Measurements from ENCODE around the gene GRIA1. TPM values are rescaled to one million over a fixed set of nuclear protein-coding genes. Genes with fewer than 3 reads are reported as not detected.

Gene GRIA1
- total RNA-seq, 1 donor = 1.1 TPM

GRCh38 chr5:153748823-153749222, 258.4 kb downstream of the GRIA1 start:
- Histone ChIP-seq H3K4me3 (ENCODE audit: insufficient read depth, low read length) (no peak overlapping the region), H4K20me1 (ENCODE audit: insufficient read depth, low read length) (no peaks in the 10 kb centered on the region), H3K4me1 (ENCODE audit: insufficient read depth, low read length) (no peaks in the 10 kb centered on the region), H3K4me2 (ENCODE audit: insufficient read depth, low read length) (no peak overlapping the region), H3K79me2 (ENCODE audit: insufficient read depth, low read length) (no peaks in the 10 kb centered on the region), H3K36me3 (ENCODE audit: insufficient read depth, low read length) (no peaks in the 10 kb centered on the region), H3K27me3 (ENCODE audit: insufficient read depth, low read length) (no peaks in the 10 kb centered on the region), H2AFZ (ENCODE audit: low read length) (no peak overlapping the region), H3K9me3 (ENCODE audit: low read depth, low read length) (no peaks in the 10 kb centered on the region), H3K27ac (ENCODE audit: low read depth, low read length) (no peak overlapping the region)
- TF ChIP-seq CTCF (IDR thresholded peaks at IDR 0.05; ENCODE audit: extremely low read depth, low read depth, low read length) = no peak
- peak; percentile 5 for DNase-seq (ENCODE audit: insufficient read length, low spot score, missing footprints)

- no peak for TF ChIP-seq CTCF (IDR thresholded peaks at IDR 0.05; ENCODE audit: extremely low read depth, low read depth, low read length)
- H3K27ac ChIP-seq (ENCODE audit: low read depth, low read length) = no peak overlapping the region
- no peaks in the 10 kb centered on the region for H4K20me1 ChIP-seq (ENCODE audit: insufficient read depth, low read length)
- H3K27me3 ChIP-seq (ENCODE audit: insufficient read depth, low read length) = no peaks in the 10 kb centered on the region
- H3K36me3 ChIP-seq (ENCODE audit: insufficient read depth, low read length) = no peaks in the 10 kb centered on the region
- H3K4me2 ChIP-seq (ENCODE audit: insufficient read depth, low read length) = no peak overlapping the region
- no peak overlapping the region for H2AFZ ChIP-seq (ENCODE audit: low read length)
- H3K4me1 ChIP-seq (ENCODE audit: insufficient read depth, low read length) = no peaks in the 10 kb centered on the region
- H3K9me3 ChIP-seq (ENCODE audit: low read depth, low read length) = no peaks in the 10 kb centered on the region
- H3K4me3 ChIP-seq (ENCODE audit: insufficient read depth, low read length) = no peak overlapping the region
- no peaks in the 10 kb centered on the region for H3K79me2 ChIP-seq (ENCODE audit: insufficient read depth, low read length)
- peak; percentile 42 for DNase-seq (ENCODE audit: insufficient read length, low spot score, missing footprints)
These were observed 259.5 kb downstream of the GRIA1 start for GRCh38 chr5:153749960-153750359.

GRCh38 chr5:153751251-153751650, 260.8 kb downstream of the GRIA1 start:
- no peak overlapping the region for H3K4me2 ChIP-seq (ENCODE audit: insufficient read depth, low read length)
- H3K4me1 ChIP-seq (ENCODE audit: insufficient read depth, low read length) = no peaks in the 10 kb centered on the region
- H3K27ac ChIP-seq (ENCODE audit: low read depth, low read length) = no peak overlapping the region
- no peak for DNase-seq (ENCODE audit: insufficient read length, low spot score, missing footprints)
- TF ChIP-seq CTCF (IDR thresholded peaks at IDR 0.05; ENCODE audit: extremely low read depth, low read depth, low read length) = no peak
- no peaks in the 10 kb centered on the region for H3K27me3 ChIP-seq (ENCODE audit: insufficient read depth, low read length)
- H3K9me3 ChIP-seq (ENCODE audit: low read depth, low read length) = no peaks in the 10 kb centered on the region
- H3K4me3 ChIP-seq (ENCODE audit: insufficient read depth, low read length) = no peak overlapping the region
- H3K79me2 ChIP-seq (ENCODE audit: insufficient read depth, low read length) = no peaks in the 10 kb centered on the region
- no peak overlapping the region for H2AFZ ChIP-seq (ENCODE audit: low read length)
- no peaks in the 10 kb centered on the region for H4K20me1 ChIP-seq (ENCODE audit: insufficient read depth, low read length)
- no peaks in the 10 kb centered on the region for H3K36me3 ChIP-seq (ENCODE audit: insufficient read depth, low read length)

- Histone ChIP-seq H4K20me1 (ENCODE audit: insufficient read depth, low read length) (no peaks in the 10 kb centered on the region), H3K4me3 (ENCODE audit: insufficient read depth, low read length) (no peak overlapping the region), H3K79me2 (ENCODE audit: insufficient read depth, low read length) (no peaks in the 10 kb centered on the region), H3K36me3 (ENCODE audit: insufficient read depth, low read length) (no peaks in the 10 kb centered on the region), H3K27ac (ENCODE audit: low read depth, low read length) (no peak overlapping the region), H3K4me1 (ENCODE audit: insufficient read depth, low read length) (no peaks in the 10 kb centered on the region), H2AFZ (ENCODE audit: low read length) (no peak overlapping the region), H3K27me3 (ENCODE audit: insufficient read depth, low read length) (no peaks in the 10 kb centered on the region), H3K9me3 (ENCODE audit: low read depth, low read length) (no peaks in the 10 kb centered on the region), H3K4me2 (ENCODE audit: insufficient read depth, low read length) (no peak overlapping the region)
- DNase-seq (ENCODE audit: insufficient read length, low spot score, missing footprints) = peak; percentile 6
- TF ChIP-seq CTCF (IDR thresholded peaks at IDR 0.05; ENCODE audit: extremely low read depth, low read depth, low read length) = no peak
These were observed 262.4 kb downstream of the GRIA1 start for GRCh38 chr5:153752890-153753289.

Data from osteoblast (primary cell).